ENCODE measurements around the gene PTPRC. TPM values are rescaled to one million over a fixed set of nuclear protein-coding genes. Genes with fewer than 3 reads are reported as not detected.

Gene PTPRC
- total RNA-seq, 1 experiment from 2014 or later: not detected

- H3K36me3 ChIP-seq (ENCODE audit: insufficient read depth, low read length, poor library complexity, severe bottlenecking): no peaks in the 10 kb centered on the region
- H3K4me3 ChIP-seq (ENCODE audit: low read depth, low read length, poor library complexity, severe bottlenecking): no peak overlapping the region
- H3K27me3 ChIP-seq (replicated peaks; ENCODE audit: insufficient read depth, low read depth, low read length, poor library complexity): no peaks in the 10 kb centered on the region
- no peak for TF ChIP-seq EZH2 (IDR thresholded peaks at IDR 0.05; ENCODE audit: borderline replicate concordance, low read depth, low read length, poor library complexity, severe bottlenecking)
- TF ChIP-seq CTCF (conservative IDR thresholded peaks at IDR 0.05; ENCODE audit: low read depth, low read length): no peak
- POLR2A ChIA-PET (ENCODE audit: low non-redundant PET): no interaction called here
- no peak overlapping the region for H3K27ac ChIP-seq (ENCODE audit: low read depth, low read length, poor library complexity, severe bottlenecking)
- no peak for DNase-seq (ENCODE audit: low spot score)
- H3K9me3 ChIP-seq (ENCODE audit: low read depth, low read length, poor library complexity, severe bottlenecking): no peaks in the 10 kb centered on the region
- no peaks in the 10 kb centered on the region for H3K4me1 ChIP-seq (ENCODE audit: insufficient read depth, low read length, poor library complexity, severe bottlenecking)
- no TSS peak for BruUV-seq (replicated peaks)
- intact Hi-C loops (cut with micrococcal nuclease; ENCODE audit: unreplicated experiment): no loop called here
- CTCF ChIA-PET: no interaction called here
Measured at GRCh38 chr1:198604975-198605374, 33.9 kb upstream of the PTPRC start.

GRCh38 chr1:198605406-198605805 is 33.4 kb upstream of the PTPRC start:
- Histone ChIP-seq H3K36me3 (ENCODE audit: insufficient read depth, low read length, poor library complexity, severe bottlenecking) (no peaks in the 10 kb centered on the region), H3K27me3 (replicated peaks; ENCODE audit: insufficient read depth, low read depth, low read length, poor library complexity) (no peaks in the 10 kb centered on the region), H3K4me3 (ENCODE audit: low read depth, low read length, poor library complexity, severe bottlenecking) (no peak overlapping the region), H3K27ac (ENCODE audit: low read depth, low read length, poor library complexity, severe bottlenecking) (no peak overlapping the region), H3K4me1 (ENCODE audit: insufficient read depth, low read length, poor library complexity, severe bottlenecking) (no peaks in the 10 kb centered on the region), H3K9me3 (ENCODE audit: low read depth, low read length, poor library complexity, severe bottlenecking) (no peaks in the 10 kb centered on the region)
- DNase-seq (ENCODE audit: low spot score): no peak
- TF ChIP-seq CTCF (conservative IDR thresholded peaks at IDR 0.05; ENCODE audit: low read depth, low read length) (no peak), EZH2 (IDR thresholded peaks at IDR 0.05; ENCODE audit: borderline replicate concordance, low read depth, low read length, poor library complexity, severe bottlenecking) (no peak)
- ChIA-PET POLR2A (ENCODE audit: low non-redundant PET) (no interaction called here), CTCF (no interaction called here)
- intact Hi-C loops (cut with micrococcal nuclease; ENCODE audit: unreplicated experiment): no loop called here
- BruUV-seq (replicated peaks): no TSS peak

- no peaks in the 10 kb centered on the region for H3K27me3 ChIP-seq (replicated peaks; ENCODE audit: insufficient read depth, low read depth, low read length, poor library complexity)
- no peak overlapping the region for H3K27ac ChIP-seq (ENCODE audit: low read depth, low read length, poor library complexity, severe bottlenecking)
- TF ChIP-seq EZH2 (IDR thresholded peaks at IDR 0.05; ENCODE audit: borderline replicate concordance, low read depth, low read length, poor library complexity, severe bottlenecking) (no peak), CTCF (conservative IDR thresholded peaks at IDR 0.05; ENCODE audit: low read depth, low read length) (no peak)
- no peak overlapping the region for H3K4me3 ChIP-seq (ENCODE audit: low read depth, low read length, poor library complexity, severe bottlenecking)
- CTCF ChIA-PET: no interaction called here
- no peaks in the 10 kb centered on the region for H3K36me3 ChIP-seq (ENCODE audit: insufficient read depth, low read length, poor library complexity, severe bottlenecking)
- BruUV-seq (replicated peaks): no TSS peak
- DNase-seq (ENCODE audit: low spot score): no peak
- H3K9me3 ChIP-seq (ENCODE audit: low read depth, low read length, poor library complexity, severe bottlenecking): no peaks in the 10 kb centered on the region
- no peaks in the 10 kb centered on the region for H3K4me1 ChIP-seq (ENCODE audit: insufficient read depth, low read length, poor library complexity, severe bottlenecking)
- POLR2A ChIA-PET (ENCODE audit: low non-redundant PET): no interaction called here
- intact Hi-C loops (cut with micrococcal nuclease; ENCODE audit: unreplicated experiment): no loop called here
Measured at GRCh38 chr1:198606020-198606438, 32.8 kb upstream of the PTPRC start.

Data from A673 (cell line).